Fibroblast of skin of scalp (primary cell): ENCODE data around the gene CNNM1. TPM values are rescaled to one million over a fixed set of nuclear protein-coding genes. Genes with fewer than 3 reads are reported as not detected.

Experiments used
- DNase-seq: peaks from one replicate; pipeline ENCODE4 v3.0.0-alpha.2; 2013
- polyA plus RNA-seq, 2 experiments: library from polyadenylated mRNA; unstranded; fragments of 120-200 nt; gene quantifications; one replicate each; pipeline ENCODE4 v1.2.1, GENCODE V29; 2013; ENCODE audit not compliant: insufficient read length in 2 of 2

Gene CNNM1
- 0.19 TPM for polyA plus RNA-seq (2013, experiment 1 of 2; ENCODE audit: insufficient read length)
- polyA plus RNA-seq (2013, experiment 2 of 2; ENCODE audit: insufficient read length), result 0.27 TPM

DNA sequence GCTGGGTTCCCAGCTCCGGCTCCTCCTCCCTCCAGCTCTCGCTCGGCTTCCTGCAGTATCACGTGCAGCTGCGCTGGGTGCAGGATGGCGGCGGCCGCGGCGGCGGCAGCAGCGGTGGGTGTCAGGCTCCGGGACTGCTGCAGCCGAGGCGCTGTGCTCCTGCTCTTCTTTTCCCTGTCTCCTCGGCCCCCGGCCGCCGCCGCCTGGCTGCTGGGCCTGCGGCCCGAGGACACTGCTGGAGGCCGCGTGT lies at the start of gene CNNM1:
CNNM1 (plus strand) TSS at position 53 of the 250 bp plus-strand sequence; CDS start at position 85, 32 bp downstream.
- peak; percentile 22 for DNase-seq

DNA sequence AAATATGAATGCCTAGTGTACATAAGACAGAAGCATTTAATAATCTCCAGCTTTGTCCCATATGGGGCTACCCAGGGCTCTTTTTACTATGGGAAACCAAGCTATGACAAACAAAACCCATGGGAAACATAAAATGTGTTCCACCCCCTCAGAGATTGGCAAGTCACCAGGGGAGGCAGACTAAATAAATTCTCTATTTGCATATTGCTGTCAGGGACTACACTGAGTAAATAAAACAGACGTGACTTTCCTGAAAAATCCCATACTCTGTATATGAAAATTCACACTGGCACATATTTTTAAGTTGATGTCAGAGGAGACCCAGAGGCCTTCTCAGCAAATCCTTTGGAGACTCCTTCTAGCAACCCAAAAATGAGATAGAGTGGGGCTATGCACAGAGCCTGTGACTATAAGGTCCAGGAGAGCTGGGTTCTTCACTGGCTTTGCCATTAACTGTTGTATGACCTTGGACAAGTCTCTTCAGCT lies 49.5 kb upstream of the CNNM1 start:
- DNase-seq, result peak; percentile 95

DNA sequence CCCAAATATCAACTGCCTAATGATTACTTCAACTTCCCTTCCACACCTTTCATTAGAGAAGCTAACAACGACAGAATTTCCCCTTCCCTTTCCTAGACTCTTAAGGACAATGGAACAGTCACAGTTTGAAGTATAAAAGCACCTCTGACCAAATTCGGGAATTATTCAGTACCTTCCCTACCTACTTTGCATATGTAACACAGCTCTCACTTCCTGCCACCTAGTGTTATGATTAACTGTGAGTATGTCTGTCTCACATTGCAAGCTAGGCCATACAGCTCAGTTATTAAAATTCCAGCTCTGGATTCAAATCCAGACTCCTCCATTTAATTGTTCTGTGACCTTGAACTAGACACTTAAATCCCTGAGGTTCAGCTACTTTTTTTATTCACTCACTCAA lies 48.7 kb upstream of the CNNM1 start:
- no peak for DNase-seq

DNA sequence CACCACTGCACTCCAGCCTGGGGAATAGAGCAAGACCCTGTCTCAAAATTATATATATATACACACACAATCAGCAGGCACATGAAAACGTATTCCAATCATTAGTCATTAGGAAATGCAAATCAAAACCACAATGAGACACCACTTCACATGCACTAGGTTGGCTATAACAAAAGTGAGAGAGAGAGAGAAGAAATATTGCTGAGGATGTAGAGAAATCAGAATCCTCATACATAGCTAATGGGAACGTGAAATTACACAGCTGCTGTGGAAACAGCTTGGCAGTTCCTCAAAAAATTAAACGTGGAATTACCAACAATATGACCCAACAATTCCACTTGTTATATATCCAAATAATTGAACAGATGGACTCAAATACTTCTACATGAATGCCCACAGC lies 43.3 kb upstream of the CNNM1 start:
- DNase-seq, result peak; percentile 53

DNA sequence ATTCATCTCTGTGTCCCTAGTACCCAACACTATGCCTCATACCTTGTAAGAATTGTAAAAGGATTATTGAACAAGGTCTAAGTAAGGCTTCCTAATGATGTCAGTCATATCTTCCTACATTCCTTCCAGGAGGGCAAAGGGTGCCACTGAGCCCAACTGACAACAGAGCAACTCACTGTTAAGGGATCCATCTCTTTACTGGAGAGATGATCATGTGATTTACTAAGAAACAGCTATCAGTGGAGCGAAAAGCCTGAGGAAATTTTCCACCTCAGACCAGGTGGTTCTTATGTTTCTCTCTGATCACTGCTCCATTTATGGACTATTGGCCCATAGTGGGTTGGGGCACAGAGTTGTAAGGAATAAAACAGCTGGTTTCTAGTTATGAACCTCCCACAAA lies 38.9 kb upstream of the CNNM1 start:
- DNase-seq, result no peak

DNA sequence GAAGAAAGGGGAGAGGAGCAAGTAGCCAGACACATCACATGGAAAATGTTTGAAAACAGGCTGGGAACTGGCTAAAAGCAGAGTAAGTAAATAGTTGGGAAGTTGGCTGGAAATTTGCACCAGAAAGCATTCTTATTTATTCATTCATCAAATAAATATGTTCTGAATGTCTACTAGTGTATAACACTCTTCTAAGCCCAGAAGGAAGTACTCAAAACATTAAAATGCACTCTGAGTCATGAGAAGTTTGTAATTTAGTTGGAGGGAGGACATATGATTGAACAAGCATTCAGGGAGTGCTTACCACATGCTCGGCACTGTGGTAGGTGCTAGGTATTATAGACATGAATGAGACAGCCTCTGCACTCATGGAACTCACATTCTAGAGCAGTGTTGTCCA lies 37.0 kb upstream of the CNNM1 start:
- DNase-seq, result peak; percentile 88

DNA sequence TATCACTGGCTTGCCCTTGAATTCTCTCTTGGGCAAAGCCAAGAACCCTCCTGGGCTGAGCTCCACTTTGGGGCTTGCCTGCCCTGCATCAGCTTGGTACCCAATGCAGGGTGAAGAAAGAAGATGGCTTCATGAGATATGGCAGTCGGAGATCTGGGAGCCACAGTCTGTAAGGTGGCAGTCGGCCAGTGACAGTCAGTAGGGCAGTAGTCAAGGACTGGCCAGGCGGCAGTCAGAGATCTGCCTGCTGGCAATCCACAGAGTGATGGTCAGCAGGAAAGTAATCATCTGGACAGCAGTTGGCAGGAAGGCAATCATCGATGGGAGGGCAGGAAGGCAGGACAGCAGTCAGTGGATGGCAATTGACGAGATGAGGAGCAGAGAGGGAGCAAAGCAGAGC lies 32.6 kb upstream of the CNNM1 start:
- DNase-seq, result no peak

DNA sequence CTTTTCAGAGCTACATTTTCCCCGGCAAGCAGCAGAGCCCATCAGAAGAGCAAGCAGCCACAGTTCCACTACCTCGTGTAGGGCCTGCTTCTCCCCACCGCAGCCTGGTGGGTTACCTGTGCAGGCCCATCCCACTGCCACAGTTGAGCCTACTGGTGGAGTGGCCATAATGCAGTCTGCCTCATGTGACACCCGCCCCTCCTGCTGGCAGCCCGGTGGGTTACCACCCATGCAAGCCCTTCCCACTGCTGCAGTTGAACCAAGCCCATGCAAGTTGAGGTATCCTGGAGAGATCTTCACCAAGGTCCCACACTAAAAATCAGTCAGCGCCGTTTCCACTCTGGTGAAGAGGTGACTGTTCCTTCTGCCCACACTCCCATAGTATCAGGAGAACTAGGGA lies 32.1 kb upstream of the CNNM1 start:
- no peak for DNase-seq

DNA sequence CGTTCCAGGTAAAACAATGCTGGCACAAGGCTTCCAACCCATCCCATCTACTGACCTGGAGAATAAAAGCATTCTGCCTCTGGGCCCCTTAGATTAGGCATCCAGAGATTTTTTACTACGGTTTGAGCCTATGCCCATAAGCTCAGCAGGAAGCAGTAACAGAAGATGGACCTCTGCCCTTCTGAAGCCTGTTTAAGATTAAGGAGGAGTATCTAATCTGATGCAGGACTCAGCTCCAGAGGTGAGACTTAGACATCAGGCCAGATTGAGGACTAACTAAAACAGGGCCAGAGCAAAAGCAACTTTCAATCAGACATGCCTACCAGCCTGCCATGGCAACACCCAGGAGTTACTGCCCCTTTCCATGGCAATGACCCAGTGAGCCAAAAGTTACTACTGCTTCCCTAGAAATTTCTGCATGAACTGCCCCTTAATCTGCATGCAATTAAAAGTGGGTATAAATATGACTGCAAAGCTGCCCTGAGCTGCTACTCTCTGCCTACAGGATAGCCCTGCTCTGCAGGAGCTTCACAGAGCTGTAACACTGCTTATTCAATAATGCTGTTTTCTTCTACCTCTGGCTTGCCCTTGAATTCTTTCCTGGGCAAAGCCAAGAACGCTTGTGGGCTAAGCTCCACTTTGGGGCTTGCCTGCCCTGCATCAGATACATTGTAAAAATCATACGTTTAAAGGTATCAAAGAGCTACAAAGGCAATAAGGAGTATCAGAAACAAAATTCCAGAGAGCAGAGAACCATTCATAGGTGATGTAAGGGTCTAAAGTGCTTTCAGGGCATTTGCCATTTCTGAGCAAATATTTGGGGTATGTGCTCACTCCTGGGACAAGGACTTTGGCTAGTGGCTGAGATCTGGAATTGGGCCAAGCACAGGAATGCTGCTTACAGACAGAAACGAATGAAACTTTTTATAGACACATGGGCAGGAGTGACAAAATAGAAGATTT lies 25.0 kb upstream of the CNNM1 start:
- DNase-seq, result peak; percentile 51

DNA sequence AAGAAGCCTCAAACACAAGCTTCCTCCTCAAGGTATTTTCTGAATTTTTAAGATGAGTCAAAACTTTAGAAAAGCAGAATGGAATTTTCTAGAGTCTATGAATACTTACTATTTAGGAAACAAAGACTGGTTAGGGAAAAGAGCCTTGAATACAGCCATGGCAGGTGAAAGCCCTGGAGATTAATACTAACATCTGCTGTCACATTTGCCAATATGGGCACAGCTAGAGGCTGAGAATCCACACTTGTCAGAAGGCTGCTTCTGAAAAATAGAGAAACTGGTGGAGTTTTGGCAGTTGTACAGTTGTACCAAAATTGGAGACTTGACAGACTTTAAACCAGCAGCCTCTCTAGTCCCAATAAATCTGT lies 24.3 kb upstream of the CNNM1 start:
- DNase-seq, result no peak

DNA sequence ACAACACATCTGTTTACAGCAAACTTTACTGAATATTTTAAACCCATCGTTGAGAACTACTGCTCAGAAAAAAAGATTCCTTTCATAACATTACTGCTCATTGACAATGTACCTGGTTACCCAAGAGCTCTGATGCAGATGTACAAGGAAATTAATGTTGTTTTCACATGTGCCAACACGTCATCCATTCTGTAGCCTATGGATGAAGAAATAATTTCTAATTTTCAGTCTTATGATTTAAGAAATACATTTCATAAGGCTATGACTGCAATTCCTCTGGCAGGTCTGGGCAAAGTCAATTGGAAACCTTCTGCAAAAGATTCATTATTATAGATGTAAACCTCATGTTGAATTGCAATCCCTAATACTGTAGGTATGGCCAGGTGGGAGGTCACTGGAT lies 16.7 kb upstream of the CNNM1 start:
- no peak for DNase-seq

DNA sequence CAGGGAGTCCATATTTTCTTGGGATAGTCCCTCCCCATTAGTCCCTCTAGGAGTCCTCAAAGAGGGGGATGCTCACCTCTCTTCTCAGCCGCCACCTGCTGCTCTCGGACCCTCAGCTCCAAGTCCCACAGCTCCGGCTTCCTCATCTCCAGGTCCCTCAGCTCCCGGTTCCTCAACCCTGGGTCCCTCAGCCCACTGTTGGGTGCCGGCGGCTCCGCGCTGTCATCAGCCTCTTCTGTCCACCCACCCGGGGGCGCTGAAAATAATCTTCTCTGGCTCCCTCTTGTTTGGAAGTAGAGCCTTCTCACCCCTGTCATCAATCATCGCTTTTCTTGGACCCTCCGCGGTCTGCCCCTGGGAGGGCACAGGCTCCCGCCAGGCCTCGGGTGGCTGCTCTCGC lies 13.3 kb upstream of the CNNM1 start:
- no peak for DNase-seq

DNA sequence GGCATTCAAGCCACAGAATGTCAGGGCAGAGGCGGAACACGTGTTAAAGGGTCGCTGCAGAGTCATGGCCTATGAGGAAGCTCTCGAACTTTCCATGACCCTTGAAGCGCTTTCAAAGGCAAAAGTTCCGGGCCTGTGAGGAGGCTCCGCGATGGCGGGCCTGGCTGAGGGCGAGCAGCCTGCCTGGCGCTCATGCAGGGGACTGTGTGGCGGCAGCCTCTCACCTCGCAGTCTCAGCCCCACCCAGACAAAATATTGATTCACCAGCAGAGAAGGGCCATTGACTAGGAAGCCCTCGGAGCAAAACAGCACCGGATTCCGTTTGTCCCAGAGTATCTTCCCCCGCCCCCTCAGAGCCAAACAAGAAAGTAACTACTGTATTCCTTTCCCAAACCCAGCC lies 12.8 kb upstream of the CNNM1 start:
- no peak for DNase-seq

DNA sequence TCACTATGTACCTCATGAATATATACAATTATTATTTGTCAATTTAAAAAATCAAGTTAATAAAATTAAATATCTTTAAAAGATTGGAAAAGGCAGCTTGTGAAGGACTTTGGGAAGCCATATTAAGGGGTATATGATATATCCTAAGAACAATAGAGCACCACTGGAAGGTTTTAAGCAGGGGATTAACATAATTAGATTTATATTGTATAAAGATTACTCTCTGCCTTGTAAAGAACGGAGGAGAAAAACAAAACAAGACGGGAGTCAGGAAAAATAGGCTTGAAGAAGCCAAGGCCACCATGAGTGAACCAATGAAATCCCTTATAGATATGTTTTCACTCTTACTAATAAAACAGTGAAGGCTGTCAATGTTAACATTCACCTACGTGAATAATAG lies 11.1 kb upstream of the CNNM1 start:
- no peak for DNase-seq

DNA sequence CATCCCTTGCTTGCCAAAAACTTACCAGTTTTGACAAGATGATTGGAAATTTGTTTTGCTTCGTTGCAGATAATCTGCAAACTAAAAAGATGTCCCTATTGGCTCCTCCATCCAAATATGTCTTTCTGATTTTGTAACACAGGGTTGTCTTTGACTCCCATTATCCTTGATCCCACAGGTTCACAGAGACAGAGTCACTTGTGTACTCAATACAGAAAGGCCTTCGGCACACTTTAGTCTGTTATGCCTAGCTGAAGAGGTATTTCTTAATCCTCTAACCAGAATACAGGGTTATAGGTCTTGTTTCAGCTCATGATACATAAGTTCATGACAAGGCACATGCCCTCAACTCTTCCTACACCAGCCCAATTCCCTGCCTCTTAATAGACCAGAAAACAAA lies 10.7 kb upstream of the CNNM1 start:
- no peak for DNase-seq

DNA sequence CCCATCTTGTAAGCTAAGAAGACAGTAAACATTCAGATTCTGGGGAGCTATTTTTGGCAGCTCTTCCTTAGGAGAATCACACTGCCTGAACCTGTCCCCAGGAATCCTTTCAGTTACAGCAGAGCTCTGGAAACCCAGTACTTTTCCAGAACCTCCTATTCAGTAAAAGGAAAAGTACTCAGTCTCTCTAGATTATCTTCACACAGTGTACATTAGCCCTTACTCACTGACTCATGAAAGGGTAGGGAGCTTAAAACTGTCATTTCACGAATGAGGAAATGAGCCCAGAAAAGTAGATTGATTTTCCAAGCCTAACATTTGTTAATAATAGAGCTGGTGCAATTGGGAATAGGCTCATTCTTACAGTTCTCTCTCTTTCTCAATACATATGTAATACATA lies 3.9 kb upstream of the CNNM1 start:
- DNase-seq, result no peak

DNA sequence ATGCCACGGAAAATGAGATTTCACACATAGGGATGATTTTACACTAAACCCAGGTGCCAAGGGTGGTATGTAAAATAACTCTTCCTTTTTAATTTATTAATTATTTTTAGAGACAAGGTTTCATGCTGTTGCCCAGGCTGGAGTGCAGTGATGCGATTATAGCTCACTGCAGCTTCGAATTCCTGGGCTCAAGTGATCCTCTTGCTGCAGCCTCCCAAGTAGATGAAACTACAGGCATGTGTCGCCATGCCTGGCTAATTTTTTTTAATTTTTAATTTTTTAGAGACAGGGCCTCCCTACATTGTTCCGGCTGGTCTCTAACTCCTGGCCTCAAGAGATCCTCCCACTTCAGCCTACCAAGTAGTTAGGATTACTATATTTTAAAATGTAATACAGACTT lies 2.3 kb upstream of the CNNM1 start:
- DNase-seq, result no peak

DNA sequence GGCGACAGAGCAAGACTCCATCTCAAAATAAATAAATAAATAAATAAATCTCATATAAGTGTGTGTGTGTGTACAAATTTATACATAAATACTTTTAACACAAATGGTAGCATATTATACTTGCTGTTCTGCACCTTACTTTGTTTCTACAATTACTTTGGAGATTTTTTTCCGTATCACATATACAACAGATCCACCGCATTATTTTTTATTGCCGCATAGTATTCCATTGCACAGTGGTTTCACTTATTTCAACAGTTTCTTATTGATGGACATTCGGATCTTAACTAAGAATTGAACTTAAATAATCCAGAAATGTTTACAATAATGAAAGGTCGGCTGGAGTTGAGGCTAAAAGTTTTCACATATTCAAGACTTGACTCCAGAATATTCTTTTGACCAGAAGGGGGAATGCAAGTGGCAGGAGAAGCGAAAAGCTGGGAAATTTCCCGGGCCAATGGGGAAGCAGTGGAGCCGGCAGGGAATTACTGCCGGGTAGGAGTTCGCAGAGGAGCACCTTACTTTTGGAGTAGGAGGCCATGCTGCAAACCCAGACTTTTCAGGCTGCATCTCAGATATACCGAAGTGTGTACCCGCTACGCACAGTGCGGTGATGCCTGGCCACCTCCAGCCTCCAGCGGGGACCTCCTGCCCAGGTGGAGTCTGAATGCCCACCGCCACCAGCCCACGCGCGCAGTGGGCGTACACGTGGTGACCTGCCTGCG lies 415 bp upstream of the CNNM1 start:
- DNase-seq, result peak; percentile 8

DNA sequence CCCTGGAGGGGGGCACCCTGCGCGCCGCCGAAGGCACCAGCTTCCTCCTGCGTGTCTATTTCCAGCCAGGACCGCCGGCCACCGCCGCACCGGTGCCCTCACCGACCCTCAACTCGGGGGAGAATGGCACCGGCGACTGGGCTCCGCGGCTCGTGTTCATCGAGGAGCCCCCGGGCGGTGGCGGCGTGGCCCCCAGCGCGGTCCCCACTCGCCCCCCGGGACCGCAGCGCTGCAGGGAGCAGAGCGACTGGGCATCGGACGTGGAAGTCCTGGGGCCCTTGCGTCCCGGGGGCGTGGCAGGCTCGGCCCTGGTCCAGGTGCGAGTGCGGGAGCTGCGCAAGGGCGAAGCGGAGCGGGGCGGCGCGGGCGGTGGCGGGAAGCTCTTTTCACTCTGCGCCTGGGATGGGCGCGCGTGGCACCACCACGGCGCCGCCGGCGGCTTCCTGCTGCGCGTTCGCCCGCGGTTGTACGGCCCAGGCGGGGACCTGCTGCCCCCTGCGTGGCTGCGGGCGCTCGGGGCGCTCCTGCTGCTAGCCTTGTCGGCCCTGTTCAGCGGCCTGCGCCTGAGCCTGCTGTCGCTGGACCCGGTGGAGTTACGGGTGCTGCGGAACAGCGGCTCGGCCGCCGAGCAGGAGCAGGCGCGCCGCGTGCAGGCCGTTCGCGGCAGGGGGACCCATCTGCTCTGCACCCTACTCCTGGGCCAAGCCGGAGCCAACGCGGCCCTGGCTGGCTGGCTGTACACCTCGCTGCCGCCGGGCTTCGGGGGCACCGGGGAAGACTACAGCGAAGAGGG lies 594 bp downstream of the CNNM1 start:
- DNase-seq, result peak; percentile 13

DNA sequence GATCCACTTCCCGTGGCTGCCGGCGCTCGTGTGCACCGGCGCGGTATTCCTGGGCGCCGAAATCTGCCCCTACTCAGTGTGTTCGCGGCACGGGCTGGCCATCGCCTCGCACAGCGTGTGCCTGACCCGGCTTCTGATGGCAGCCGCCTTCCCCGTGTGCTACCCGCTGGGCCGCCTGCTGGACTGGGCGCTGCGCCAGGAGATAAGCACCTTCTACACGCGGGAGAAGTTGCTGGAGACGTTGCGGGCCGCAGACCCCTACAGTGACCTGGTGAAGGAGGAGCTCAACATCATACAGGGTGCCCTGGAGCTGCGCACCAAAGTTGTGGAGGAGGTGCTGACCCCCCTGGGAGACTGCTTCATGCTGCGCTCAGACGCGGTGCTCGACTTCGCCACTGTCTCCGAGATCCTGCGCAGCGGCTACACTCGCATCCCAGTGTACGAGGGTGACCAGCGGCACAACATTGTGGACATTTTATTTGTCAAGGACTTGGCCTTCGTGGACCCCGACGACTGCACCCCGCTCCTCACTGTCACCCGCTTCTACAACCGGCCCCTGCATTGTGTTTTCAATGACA lies 1.3 kb downstream of the CNNM1 start:
- no peak for DNase-seq

DNA sequence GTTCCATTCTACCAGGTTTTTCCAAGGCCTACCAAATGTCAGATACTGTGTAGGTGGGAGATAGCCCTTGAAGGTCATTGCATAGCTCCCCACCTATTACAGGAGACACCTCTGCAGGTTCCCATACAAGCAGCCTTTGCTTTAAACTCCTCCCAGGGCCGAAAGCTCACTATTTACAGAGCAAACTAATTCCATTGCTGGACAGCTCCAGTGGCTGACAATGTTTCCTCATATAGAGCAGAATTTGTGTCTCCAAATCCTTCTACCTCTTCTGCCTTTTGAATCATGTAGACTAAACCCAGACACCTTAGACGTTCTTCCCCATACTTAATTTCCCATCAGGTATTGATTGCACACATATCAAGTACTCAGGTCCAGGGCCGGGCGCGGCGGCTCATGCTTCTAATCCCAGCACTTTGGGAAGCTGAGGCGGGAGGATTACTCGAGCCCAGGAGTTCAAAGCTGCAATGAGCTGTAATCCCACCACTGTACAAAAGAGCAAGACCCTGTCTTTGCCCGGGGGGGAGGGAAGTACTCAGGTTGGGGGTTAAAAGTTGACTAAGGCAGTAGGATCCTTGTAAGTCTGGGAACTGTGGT lies 2.1 kb downstream of the CNNM1 start:
- DNase-seq, result peak; percentile 15

DNA sequence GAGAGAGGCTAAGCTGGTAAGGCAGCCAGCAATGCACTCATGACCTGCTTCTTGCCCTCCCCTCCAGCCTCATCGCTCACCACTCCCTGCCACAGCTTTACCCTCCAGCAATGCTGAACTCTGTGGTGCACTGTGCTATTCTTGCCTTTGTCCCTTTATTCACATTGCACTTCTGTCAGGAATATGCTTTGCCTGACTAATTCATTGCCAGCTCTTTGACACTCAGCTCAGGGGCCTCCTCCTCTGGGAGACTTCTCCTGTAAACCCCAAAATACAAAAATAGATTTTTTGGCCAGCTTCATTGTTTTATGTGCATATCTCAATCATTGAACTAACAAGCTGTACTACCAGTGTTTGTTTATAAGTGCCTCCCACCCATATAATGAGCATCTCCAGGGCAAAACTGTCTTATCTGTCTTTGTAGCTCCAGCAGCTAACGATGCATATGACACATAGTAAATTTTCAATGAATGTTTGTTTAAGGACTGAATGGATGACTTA lies 8.2 kb downstream of the CNNM1 start:
- DNase-seq, result no peak
